ENCODE data around the gene ZCWPW1. TPM values are rescaled to one million over a fixed set of nuclear protein-coding genes. Genes with fewer than 3 reads are reported as not detected.
A peak's percentile ranks its signal among the peaks of the same experiment; 100 is the strongest.
"Not testable (repeated sequence)": the region's sequence is repeated elsewhere in the genome, so short reads cannot be mapped to it uniquely, and the experiment has no call there.

ZCWPW1 gene
- total and polyA plus RNA-seq, 5 donors = 3.5 to 5.3 (median 4.6) TPM

DNA sequence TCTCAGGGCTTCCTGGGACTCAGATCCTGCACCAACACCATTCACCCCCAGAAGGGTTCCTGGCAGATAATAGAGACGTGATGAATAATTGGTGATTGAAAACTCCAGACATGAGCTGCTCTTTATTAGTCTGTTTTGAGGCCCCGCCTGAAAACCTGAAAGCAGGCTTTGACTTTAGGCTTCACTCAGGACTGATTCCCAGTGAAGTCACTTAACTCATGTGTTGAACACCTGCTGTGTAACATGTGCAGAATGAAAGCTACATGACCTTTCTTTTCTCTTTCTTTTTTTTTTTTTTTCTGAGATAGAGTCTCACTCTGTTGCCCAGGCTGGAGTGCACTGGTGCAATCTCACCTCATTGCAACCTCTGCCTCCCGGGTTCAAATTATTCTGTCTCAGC lies 26.7 kb upstream of the ZCWPW1 start:
- WGBS = 91% methylated on average over 3 of the region's 3 CpGs
- intact Hi-C loops (cut with DNase I) = no loop called here

GRCh38 chr7:100453854-100454253 lies 25.4 kb upstream of the ZCWPW1 start:
- 95% methylated on average over 8 of the region's 8 CpGs for WGBS
- H3K27ac ChIP-seq (ENCODE audit: low read length); H3K4me1 ChIP-seq (ENCODE audit: control insufficient read depth, insufficient read depth, low read length); DNase-seq; H3K9me3 ChIP-seq (ENCODE audit: control insufficient read depth, low read length); H3K27me3 ChIP-seq (ENCODE audit: control insufficient read depth, insufficient read depth); intact Hi-C loops (cut with DNase I); H3K4me3 ChIP-seq (ENCODE audit: low read length); ATAC-seq: not testable (repeated sequence)

More for the DNA sequence above, 26.7 kb upstream of the ZCWPW1 start:
- Histone ChIP-seq H3K4me3 (ENCODE audit: low read length) (no peak overlapping the region), H3K9me3 (ENCODE audit: control insufficient read depth, low read length) (no peaks in the 10 kb centered on the region), H3K4me1 (ENCODE audit: control insufficient read depth, insufficient read depth, low read length) (no peaks in the 10 kb centered on the region), H3K27ac (ENCODE audit: low read length) (no peak overlapping the region), H3K27me3 (ENCODE audit: control insufficient read depth, insufficient read depth) (no peaks in the 10 kb centered on the region)
- ATAC-seq (no peak), DNase-seq (no peak)

- no peak for DNase-seq
- no peak overlapping the region for H3K4me3 ChIP-seq (ENCODE audit: low read length)
- H3K4me1 ChIP-seq (ENCODE audit: control insufficient read depth, insufficient read depth, low read length) = no peaks in the 10 kb centered on the region
- H3K9me3 ChIP-seq (ENCODE audit: control insufficient read depth, low read length) = no peaks in the 10 kb centered on the region
- no peak for ATAC-seq
- H3K27me3 ChIP-seq (ENCODE audit: control insufficient read depth, insufficient read depth) = no peaks in the 10 kb centered on the region
- 88% methylated on average over 3 of the region's 3 CpGs for WGBS
- no peak overlapping the region for H3K27ac ChIP-seq (ENCODE audit: low read length)
- intact Hi-C loops (cut with DNase I) = no loop called here
These were observed 24.0 kb upstream of the ZCWPW1 start for GRCh38 chr7:100452513-100452912.

DNA sequence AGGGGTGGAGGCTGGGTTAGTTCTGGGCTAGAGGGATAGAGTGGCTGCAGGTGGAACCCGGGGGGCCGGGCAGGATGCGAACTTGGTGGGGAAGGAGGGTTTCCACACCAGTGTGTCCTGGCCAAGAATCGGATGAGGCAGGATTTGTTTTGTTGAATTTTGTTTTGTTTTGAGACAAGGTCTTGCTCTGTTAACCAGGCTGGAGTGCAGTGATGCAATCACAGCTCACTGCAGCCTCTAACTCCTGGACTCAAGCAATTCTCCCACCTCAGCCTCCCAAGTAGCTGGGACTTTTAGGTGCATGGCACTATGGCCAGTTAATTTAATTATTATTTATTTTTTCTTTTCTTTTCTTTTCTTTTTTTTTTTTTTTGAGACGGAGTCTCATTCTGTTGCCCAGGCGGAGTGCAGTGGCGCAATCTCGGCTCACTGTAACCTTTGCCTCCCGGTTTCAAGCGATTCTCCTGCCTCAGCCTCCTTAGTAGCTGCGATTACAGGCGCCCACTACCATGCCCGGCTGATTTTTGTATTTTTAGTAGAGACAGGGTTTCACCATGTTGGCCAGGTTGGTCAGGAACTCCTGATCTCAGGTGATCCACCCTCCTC lies 20.8 kb upstream of the ZCWPW1 start:
- no peak for DNase-seq
- H3K4me3 ChIP-seq (ENCODE audit: low read length) = no peak overlapping the region
- no peak overlapping the region for H3K27ac ChIP-seq (ENCODE audit: low read length)
- 84% methylated on average over 13 of the region's 13 CpGs for WGBS
- intact Hi-C loops (cut with DNase I) = no loop called here
- no peaks in the 10 kb centered on the region for H3K27me3 ChIP-seq (ENCODE audit: control insufficient read depth, insufficient read depth)
- no peak for ATAC-seq
- H3K4me1 ChIP-seq (ENCODE audit: control insufficient read depth, insufficient read depth, low read length) = no peaks in the 10 kb centered on the region
- no peaks in the 10 kb centered on the region for H3K9me3 ChIP-seq (ENCODE audit: control insufficient read depth, low read length)

DNA sequence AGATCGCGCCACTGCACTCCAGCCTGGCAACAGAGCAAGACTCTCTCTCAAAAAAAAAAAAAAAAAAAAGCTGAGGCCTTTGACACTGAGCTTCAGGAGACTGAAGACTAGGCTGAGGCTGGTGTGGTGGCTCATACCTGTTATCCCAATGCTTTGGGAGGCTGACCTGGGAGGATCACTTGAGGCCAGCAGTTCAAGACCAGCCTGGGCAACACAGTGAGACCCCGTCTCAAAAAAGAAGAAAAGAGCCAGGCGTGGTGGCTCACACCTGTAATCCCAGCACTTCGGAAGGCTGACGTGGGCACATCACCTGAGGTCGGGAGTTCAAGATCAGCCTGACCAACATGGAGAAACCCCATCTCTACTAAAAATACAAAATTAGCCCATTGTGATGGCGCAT lies 18.9 kb upstream of the ZCWPW1 start:
- H3K27ac ChIP-seq (ENCODE audit: low read length); intact Hi-C loops (cut with DNase I); H3K4me3 ChIP-seq (ENCODE audit: low read length); DNase-seq; ATAC-seq; H3K4me1 ChIP-seq (ENCODE audit: control insufficient read depth, insufficient read depth, low read length); H3K9me3 ChIP-seq (ENCODE audit: control insufficient read depth, low read length); H3K27me3 ChIP-seq (ENCODE audit: control insufficient read depth, insufficient read depth): not testable (repeated sequence)
- WGBS = 96% methylated on average over 8 of the region's 8 CpGs

DNA sequence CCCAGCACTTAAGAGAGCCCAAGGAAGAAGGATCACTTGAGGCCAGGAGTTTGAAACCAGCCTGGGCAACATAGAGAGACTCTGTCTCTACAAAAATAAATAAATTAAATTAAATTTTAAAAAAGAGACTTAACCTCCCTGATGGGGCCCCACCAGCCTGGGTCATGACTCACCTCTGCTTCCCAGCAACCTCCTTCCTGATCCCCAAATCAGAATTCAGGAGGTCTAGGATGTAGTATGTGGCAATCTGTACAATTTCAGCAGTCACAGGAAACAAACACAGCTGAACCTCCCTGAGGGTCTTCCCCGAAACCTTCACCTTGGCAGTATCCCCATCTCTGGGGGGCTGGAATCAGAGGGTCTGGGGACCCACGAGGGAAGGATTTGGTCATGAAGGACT lies 17.5 kb upstream of the ZCWPW1 start:
- no peak overlapping the region for H3K27ac ChIP-seq (ENCODE audit: low read length)
- ATAC-seq (no peak), DNase-seq (no peak)
- intact Hi-C loops (cut with DNase I) = no loop called here
- 70% methylated on average over 2 of the region's 2 CpGs for WGBS
- H3K27me3 ChIP-seq (ENCODE audit: control insufficient read depth, insufficient read depth) = no peaks in the 10 kb centered on the region
- no peak overlapping the region for H3K4me3 ChIP-seq (ENCODE audit: low read length)
- no peaks in the 10 kb centered on the region for H3K4me1 ChIP-seq (ENCODE audit: control insufficient read depth, insufficient read depth, low read length)
- no peaks in the 10 kb centered on the region for H3K9me3 ChIP-seq (ENCODE audit: control insufficient read depth, low read length)

DNA sequence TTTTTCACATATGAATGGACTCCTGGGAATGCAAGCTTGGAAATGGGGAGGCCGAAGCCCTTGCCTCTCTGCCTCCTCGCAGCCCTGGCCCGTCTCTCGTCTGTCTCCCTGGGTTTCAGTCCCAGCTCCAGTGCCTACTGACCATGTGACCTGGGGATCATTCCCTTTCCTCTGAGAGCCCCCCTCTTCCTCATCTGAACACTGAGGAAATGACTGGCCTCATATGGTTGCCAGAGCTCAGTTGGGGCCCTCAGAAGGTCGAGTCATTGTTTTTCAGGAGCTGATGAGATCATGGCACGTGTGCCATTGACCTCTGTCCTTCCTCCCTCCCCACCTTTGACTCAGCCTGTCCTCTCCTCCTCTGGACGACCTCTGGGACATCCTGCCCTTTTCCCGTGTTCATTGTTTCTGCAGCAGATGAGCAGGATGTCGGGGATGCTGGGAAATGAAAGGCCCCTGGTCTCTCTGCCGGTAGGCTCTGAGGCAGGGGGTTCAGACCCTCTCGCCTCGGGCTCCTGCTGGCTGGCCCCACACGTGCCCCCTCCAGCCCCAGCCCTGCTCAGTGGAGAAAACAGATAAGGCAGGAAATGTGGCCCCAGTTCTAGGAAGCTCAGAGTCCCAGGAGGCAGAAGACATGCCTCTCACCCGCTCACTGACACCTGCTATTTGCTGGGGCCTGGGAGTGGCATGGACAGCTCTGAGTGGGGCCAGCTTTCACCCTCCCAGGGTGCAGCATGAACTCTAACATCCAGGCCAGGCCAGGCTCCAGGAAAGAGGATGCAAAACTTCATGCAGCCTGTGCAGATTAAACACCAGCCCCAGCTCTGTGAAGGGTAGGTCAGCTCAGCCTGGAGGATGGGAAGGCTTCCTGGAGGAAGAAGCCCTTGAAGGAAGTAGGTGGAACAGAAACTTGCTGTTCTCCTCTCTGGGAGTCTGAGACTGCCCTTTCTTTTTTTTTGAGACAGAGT lies 16.1 kb upstream of the ZCWPW1 start:
- intact Hi-C loops (cut with DNase I) = no loop called here
- no peaks in the 10 kb centered on the region for H3K27me3 ChIP-seq (ENCODE audit: control insufficient read depth, insufficient read depth)
- ATAC-seq (peak; percentile 73 to 88), DNase-seq (peak; percentile 53 to 68 (median 63))
- 27% methylated on average over 14 of the region's 14 CpGs for WGBS
- no peak overlapping the region for H3K4me3 ChIP-seq (ENCODE audit: low read length)
- H3K27ac ChIP-seq (ENCODE audit: low read length) = peak overlapping the region; percentile 85
- H3K4me1 ChIP-seq (ENCODE audit: control insufficient read depth, insufficient read depth, low read length) = no peaks in the 10 kb centered on the region
- no peaks in the 10 kb centered on the region for H3K9me3 ChIP-seq (ENCODE audit: control insufficient read depth, low read length)

DNA sequence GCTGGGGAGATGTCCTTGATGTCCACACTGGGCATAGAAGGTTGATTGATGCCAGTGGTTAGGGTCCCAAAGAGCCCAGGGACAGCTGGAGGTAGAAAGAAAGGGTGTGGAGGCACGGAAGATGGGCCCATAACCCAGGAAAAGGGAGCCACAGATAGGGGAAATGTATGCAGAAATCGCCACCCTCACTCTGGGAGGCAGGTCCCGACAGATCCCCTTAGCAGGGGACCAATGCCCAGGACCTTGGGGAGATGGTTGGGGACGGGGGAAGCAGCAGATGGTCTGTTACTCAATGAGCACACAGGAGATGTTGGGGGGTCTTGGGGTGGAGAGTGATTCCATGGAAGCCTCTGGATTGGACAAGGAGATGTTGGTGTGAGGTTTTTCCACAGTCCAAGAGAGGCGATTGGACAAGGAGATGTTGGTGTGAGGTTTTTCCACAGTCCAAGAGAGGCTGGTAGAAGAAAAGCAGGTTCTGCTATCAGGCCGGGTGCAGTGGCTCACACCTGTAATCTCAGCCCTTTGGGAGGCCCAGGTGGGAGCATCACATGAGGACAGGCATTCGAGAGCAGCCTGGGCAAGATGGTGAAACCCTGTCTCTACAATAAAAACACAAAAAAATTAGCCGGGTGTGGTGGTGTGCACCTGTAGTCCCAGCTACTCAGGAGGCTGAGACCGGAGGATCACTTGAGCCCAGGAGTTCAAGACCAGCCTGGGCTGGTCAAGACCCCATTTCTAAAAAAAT lies 14.8 kb upstream of the ZCWPW1 start:
- no peaks in the 10 kb centered on the region for H3K27me3 ChIP-seq (ENCODE audit: control insufficient read depth, insufficient read depth)
- H3K9me3 ChIP-seq (ENCODE audit: control insufficient read depth, low read length) = no peaks in the 10 kb centered on the region
- no peak for DNase-seq
- no peak overlapping the region for H3K4me3 ChIP-seq (ENCODE audit: low read length)
- WGBS = 91% methylated on average over 9 of the region's 9 CpGs
- peak overlapping the region; percentile 34 for H3K27ac ChIP-seq (ENCODE audit: low read length)
- intact Hi-C loops (cut with DNase I) = no loop called here
- no peaks in the 10 kb centered on the region for H3K4me1 ChIP-seq (ENCODE audit: control insufficient read depth, insufficient read depth, low read length)
- ATAC-seq = no peak

DNA sequence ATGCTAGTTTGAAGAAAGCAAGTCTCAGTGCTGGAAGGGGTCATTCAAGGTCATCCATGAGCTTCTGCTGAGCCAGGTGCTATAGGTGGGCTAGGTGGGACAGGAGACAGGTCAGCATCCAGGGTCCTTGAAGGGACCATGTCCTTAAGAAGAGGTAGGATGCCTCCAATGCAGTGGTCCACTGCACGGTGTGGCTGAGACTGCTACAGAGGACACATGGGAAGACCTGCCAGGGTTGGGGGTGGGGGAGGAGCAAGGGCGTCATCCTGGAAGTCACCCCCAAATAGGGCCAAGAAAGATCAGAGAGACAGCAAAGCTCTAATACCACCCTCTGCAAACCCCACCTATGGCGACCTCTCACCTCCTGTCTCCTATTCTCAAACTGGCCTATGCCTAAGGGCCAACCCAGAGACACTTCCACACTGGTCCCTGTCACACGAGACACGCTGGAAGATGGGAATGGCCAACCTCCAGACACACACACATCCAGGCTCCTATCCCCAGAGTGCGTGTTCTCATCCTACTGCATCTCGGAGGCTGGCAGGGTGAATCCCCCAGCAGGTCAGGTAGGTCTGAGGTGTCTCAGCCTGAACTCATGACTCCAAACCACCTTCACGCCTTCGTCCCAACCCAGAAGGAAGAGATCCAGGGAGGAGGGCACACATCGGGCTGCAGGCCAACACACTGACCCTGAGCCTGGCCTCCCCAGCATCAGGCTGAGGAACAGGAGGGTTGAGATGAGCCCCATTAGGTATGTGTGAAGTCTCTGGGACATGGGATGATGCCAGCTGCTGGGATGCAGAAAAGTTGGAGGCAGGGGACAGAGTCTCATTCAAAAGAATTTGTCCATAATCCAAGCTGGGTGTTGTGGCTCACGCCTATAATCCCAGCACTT lies 13.4 kb upstream of the ZCWPW1 start:
- Histone ChIP-seq H3K27me3 (ENCODE audit: control insufficient read depth, insufficient read depth) (no peaks in the 10 kb centered on the region), H3K4me1 (ENCODE audit: control insufficient read depth, insufficient read depth, low read length) (no peaks in the 10 kb centered on the region), H3K4me3 (ENCODE audit: low read length) (no peak overlapping the region), H3K27ac (ENCODE audit: low read length) (no peak overlapping the region), H3K9me3 (ENCODE audit: control insufficient read depth, low read length) (no peaks in the 10 kb centered on the region)
- intact Hi-C loops (cut with DNase I) = no loop called here
- no peak for DNase-seq
- no peak for ATAC-seq
- 89% methylated on average over 11 of the region's 11 CpGs for WGBS

- WGBS = 90% methylated on average over 7 of the region's 7 CpGs
- H3K4me3 ChIP-seq (ENCODE audit: low read length); DNase-seq; ATAC-seq; H3K9me3 ChIP-seq (ENCODE audit: control insufficient read depth, low read length); intact Hi-C loops (cut with DNase I); H3K27ac ChIP-seq (ENCODE audit: low read length); H3K27me3 ChIP-seq (ENCODE audit: control insufficient read depth, insufficient read depth); H3K4me1 ChIP-seq (ENCODE audit: control insufficient read depth, insufficient read depth, low read length): not testable (repeated sequence)
These were observed 10.7 kb upstream of the ZCWPW1 start for GRCh38 chr7:100439244-100439643.

All from right cardiac atrium (tissue), 5 donors.